Adrenal gland (tissue), 5 donors: ENCODE data around the gene ELK4.

Source experiments
- CTCF ChIP-seq, 6 experiments: fragments of 450-650 bp in 4 of 6; fragments of 200-600 bp in 2 of 6; sonication (generic) in 1 of 6; IDR thresholded peaks; 1 replicate in 5 of 6; 2 replicates in 1 of 6; pipeline versions ENCODE4 v1.5.1 to v1.8.0; 2016 to 2021; ENCODE audit warnings: antibody characterized with exemption in 6 of 6, mild to moderate bottlenecking in 2 of 6, moderate library complexity in 1 of 6
- POLR2A ChIP-seq, 2 donors: fragments of 450-650 bp; IDR thresholded peaks; one replicate each; pipeline ENCODE4 v1.6.1; 2017; ENCODE audit warnings: antibody characterized with exemption in 2 of 2, mild to moderate bottlenecking in 2 of 2, moderate library complexity in 1 of 2
- donor health status: DM: no; HTN: no; CAD: no.

GRCh38 chr1:205676002-205676401, 44.2 kb upstream of the ELK4 start:
- no peak for TF ChIP-seq CTCF (IDR thresholded peaks at IDR 0.05)
- no peak for TF ChIP-seq POLR2A (IDR thresholded peaks at IDR 0.05)
